HUDEP-2 (cell line): ENCODE results near the gene ADGRG3.

Source experiments
- DNase-seq, 76 experiments: peaks; one replicate each; lab custom pipeline; 2025; ENCODE audit not compliant: unreplicated experiment in 76 of 76; lab: John Stamatoyannopoulos, UW

The ADGRG3 gene

DNA sequence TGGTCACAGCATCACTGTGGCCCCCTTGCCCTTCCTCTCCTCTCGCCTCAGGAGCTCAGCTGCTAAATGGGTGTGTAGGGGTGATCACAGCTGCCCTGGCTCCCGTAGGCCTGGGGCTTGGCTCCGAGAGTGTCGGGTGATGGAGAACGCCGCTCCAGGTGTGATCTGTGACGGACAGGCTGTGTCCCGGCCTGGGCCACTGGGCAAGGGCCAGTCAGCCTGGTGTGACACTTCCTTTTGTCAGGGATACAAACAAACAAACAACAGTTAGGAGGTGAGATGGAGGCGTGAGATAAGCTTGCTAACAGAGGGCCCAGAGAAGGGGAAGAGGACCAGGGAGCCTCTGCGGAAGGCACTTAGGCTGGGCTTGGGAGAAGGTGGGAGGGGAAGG lies 37.7 kb upstream of the ADGRG3 start:
- DNase-seq, result peak in 3 of 76 experiments; percentile 4 to 31 (median 10)

DNA sequence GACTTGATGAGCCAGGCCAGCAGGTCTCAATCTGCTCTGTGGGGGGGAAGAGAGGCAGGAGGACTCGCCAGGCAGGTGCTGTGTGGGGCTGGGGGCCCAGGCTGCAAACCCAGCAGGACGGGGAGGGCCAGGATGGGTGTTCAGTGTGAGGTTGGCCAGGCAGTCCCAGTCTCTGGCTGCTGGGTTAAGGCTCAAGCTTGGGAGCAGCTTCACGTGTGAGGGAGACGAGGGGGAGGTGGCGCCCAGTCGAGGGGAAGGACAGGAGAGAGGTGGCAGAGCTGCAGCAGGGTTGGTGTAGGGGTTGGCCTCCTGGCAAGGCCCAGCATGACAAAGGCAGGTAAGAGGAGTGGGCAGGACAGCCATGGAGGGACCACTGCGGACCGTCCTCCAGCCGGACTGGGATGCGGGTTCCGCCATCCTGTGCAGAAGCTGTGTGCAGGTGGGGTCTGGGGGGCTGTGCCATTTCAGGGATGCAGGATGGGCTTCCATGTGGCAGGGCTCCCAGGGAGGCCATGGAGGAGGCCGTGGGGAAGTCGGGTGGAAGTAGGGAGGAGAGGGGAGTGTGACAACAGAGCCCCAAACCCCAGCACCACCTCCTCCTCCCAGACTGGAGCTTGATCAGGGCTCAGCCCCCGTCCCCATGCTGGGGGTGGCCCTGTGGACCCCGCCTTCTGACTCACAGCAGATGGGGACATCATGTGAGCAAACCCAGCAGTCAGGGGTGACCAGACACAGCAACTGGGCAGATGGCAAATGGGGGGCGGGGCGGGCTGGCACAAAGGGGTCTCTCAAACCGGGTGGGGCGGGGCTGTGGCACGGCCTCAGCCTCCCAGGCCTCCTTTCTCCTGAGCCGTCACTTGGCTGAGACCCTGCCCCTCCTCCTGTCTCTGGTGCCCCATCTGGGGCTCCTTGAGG lies 36.9 kb upstream of the ADGRG3 start:
- peak in 24 of 76 experiments; percentile 2 to 38 (median 20) for DNase-seq

DNA sequence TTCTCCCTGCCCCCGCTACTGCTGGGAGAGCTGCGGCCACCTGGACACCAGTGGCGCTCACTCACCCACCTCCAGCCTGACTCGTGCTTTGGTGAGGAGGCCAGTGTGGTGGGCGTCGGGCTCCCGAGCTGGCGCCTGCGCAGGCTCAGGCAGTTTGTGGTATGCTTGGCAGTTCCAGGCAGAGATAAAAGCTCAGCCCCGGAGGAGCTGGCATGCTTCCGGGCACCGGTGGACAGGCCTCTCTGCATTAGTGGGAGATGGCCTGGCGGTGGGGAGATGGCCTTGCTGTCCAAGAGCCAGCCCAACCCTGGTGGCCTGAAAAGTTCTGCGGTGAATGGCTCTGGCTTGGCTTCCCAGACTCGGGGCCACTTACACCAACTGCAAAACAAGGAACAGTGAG lies 35.5 kb upstream of the ADGRG3 start:
- DNase-seq, result peak in 42 of 76 experiments; percentile 8 to 46 (median 28)

DNA sequence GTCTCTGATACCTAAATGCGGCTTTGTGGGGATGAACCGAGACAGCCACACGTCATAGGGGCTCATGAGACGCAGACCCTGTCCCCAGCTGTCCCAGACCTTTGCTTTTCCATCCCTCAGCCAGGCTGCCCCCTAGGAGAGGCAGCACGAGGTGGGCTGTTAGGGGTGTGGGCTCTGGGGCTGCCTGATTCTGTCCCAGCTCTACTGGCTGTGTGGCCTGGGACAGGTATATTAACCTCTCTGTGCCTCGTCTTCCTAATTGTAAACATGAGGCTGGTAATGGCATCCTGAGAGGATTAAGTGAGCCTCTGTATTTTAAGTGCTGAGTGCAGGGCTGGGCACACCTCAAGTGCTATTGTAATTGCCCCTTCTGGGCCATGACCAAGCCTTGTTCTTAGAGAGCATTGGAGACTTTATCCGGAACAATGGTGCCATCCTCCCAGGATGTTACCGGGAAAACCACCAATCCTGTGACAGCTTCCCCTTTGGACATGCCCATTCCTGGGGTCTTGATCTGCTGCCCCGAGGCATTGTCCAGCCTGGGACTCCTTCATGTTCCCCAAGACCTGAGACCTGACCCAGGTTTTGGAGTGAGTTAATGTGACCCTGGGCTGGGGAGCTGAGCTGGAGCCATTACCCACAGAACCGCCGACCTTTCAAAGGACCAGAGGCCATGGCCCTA lies 34.6 kb upstream of the ADGRG3 start:
- no peak for DNase-seq

DNA sequence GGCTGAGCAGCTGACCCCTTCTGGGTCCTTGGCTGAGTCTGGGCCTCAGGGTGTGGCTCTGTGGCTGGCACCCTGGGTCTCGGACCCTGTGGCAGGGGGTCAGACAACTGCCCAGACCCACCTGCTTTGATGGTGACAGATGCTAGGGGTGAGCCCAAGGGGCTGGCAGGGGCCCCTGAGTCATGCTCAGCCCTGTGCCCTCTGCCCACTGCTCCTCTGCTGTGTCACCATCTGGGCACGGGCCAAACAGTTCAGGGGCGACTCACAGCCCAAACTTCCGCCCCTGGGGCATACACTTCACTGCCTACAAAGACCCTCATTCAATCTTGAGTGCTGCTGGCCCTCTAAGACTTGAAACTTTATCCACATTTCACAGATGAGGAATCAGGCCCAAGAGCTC lies 33.9 kb upstream of the ADGRG3 start:
- DNase-seq, result peak in 3 of 76 experiments; percentile 4 to 17 (median 4)

DNA sequence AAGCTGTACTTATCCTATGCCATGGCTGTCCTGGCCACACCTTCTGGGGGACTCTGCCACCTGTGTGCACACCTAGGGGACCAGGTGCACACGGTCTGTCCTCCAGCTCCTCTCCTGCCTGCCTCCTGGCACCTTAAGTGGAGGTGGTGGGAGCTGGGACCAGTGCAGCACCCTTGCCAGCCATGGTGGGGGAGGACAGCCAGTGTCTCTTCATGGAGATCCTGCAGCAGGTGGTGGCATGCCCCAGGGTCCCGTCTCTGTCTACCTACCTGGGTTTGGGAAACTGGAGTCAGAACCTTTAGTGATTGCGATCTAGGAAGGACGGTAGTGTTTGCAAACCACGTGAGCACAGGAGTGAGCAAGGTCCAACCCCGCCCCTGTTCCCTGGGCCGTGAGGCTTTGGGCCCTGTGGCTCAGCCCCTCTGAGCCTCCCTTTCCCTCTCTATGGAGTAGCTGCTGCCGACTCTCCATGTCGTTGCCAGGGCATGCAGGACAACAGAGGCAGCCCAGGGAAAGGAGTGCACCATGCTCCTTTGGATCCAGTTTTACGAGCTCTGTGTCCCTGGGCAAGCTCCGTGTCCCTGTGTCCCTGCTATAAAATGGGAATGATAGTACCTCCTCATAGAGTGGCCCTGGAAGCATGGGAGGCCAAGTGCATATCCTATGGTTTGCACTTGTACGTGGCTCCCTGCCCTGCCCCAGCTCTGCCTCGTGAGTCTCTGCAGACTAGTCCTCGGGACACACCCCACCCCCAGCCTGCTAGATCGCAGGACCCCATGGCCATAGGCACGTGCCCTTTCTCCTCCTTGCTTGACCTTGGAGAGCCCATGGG lies 32.6 kb upstream of the ADGRG3 start:
- no peak for DNase-seq

DNA sequence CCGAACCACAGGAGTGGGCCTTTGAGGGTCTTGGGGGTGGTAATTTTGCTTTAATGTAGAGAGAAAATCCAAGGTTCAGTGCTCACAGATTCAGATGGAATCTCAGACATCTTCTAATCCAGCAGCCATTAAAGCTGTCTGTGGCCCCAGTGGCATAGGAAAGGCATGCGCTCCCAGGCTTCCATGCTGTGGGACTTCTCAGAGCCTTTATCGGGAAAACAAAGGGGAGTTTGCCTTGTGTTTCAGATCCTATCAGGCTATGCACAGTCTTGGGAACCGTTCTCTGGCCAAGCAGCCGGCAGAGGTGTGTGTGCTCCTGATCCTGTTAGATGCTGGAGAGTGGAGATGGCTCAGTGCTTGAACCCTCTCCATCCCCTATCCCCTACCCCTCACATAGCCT lies 31.9 kb upstream of the ADGRG3 start:
- DNase-seq, result no peak

DNA sequence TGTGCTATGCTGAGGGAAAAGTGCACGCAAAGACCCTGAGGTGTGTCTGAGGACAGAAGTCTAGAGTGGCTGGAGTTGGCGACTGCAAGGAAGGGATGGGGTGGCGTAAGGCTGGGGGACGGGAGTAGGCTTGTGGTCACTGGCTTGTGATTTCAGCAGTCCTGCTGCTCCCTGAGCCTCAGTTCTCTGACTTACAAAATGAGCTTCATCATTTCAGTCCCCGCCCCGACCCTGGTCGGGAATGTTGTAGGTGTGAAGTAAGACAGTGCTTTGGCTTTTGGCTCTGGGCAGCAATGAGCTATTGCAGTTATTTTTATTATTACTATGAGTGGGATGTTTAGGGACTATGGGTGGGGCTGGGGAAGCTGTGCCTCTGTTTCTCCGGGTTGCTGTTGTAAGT lies 31.1 kb upstream of the ADGRG3 start:
- DNase-seq, result no peak

DNA sequence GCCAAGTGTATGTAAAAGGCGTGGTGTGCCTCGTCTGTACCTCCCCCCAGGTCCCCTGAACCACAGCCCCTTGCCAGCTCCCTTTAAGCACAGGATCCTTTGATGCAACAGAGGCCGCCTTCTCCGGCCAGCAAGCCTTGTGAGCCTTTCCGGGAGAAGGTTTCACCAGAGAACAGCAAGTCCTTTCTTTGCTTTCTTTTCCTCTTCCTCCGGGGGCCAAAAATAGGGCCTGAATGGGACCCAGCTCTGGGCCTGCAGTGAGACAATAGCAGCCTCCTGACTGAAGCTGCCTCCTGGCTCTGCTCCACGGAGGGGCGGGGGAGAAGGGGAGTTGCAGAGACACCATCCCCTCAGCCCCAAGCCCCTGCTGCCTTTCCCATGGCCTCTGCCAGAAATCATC lies 30.7 kb upstream of the ADGRG3 start:
- no peak for DNase-seq

DNA sequence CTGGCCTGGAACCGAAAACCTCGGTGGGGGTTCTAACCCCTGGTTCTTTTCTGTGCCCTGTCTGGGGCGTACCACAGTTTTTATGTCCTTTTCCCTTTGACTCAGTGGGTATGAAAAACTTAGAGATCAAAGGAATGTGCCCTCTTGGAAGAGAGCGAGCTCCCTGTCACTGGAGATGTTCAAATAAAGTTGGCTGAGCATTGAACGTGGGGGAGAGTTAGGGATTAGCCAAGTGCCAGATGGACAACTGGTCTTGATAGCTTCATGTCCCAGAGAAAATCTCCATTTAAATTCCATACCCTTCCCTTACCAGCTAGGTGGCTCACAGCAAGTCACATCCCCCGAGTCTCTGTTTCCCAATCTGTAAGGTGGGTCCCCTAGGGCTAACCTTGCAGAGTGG lies 30.1 kb upstream of the ADGRG3 start:
- DNase-seq, result no peak

DNA sequence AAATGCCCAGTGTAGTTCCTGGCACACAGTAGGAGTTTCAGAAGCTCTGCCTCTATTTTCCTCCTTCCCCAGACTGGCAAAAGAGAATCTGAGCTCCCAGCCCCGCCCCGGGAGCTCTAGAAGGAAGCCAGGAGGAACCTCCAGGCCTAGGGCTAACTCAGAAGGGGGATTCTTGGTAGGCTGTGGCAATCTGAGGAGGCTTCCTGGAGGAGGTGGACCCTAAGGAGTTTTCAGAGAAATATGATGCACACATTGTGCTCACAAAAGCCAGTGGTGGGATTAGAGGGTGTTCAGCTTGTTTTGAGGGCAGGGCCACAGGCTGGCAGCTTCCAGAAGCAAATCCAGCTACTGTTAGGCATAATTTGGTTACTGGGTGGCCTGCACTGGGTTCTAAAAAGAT lies 29.7 kb upstream of the ADGRG3 start:
- DNase-seq, result no peak

DNA sequence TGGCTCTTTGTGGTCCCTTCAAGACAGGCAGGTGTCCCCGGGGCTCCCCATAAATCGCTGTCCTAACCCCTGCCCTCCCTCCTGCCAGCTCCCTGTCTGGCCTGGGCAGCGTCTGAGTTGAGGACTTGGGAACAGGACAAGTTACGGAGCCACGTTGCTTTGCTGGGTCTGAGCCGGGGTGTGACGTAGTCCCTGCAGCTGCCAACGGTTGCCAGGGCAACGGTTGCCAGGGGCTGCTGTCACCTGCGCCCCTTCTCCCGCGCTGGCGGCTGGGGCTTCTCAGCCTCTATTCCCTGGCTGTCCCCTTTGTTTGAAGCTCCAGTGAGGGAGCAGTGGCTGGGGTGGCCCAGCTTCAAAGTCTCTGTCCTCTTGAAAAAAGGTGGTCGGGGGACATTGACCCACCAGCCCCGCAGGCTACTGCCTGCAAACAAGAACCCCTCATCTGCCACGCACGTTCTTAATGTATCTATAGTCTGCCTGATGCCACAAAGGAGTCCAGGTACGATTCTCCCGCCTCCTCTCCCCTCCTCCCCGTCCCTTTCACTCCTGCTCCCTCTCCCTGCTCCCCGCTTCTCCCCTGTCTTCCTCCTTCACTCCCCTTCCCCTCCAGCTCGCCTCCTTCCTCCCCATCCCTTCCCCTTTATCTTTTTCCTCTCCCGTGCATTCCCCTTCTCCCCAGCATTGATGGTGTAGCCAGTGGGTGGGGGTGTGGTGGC lies 28.8 kb upstream of the ADGRG3 start:
- DNase-seq, result no peak

DNA sequence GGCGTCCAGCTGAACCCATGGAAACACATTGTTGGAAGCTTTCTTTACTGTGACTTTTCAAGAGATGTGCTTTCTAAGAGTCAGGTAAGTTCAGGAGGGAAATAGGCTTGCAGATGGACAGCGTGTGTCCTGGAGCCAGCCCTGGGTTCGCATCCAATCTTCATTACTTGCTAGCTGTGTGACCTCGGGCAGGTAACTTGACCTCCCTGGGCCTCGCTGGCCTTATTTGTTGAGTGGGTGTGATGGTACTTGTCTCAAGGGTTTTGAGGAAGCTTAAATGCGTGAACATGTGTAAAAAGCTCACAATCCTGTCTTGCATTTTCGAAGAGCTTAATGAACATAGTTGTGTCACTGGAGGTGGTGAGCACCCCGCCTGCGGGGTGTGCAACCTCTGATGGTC lies 27.9 kb upstream of the ADGRG3 start:
- DNase-seq, result no peak

DNA sequence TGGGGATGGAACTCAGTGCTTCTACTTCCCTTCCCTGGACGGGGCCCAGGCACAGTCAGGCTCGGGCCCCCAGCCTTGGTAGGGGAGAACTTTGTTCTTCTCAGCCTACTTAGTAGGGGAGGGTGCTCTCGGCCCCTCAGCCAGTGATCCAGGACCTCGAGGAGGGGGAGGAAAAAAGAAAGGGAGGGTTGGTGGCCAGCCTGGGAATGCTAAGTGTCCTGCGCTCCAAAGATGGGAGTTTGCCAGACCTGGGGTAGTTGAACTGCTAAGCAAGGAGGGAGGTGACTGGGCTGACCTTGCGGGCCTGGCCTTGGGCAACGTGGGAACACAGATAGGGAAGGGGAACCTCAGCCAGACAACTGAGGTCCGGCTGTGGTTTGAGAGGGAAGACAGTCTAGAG lies 27.5 kb upstream of the ADGRG3 start:
- no peak for DNase-seq

DNA sequence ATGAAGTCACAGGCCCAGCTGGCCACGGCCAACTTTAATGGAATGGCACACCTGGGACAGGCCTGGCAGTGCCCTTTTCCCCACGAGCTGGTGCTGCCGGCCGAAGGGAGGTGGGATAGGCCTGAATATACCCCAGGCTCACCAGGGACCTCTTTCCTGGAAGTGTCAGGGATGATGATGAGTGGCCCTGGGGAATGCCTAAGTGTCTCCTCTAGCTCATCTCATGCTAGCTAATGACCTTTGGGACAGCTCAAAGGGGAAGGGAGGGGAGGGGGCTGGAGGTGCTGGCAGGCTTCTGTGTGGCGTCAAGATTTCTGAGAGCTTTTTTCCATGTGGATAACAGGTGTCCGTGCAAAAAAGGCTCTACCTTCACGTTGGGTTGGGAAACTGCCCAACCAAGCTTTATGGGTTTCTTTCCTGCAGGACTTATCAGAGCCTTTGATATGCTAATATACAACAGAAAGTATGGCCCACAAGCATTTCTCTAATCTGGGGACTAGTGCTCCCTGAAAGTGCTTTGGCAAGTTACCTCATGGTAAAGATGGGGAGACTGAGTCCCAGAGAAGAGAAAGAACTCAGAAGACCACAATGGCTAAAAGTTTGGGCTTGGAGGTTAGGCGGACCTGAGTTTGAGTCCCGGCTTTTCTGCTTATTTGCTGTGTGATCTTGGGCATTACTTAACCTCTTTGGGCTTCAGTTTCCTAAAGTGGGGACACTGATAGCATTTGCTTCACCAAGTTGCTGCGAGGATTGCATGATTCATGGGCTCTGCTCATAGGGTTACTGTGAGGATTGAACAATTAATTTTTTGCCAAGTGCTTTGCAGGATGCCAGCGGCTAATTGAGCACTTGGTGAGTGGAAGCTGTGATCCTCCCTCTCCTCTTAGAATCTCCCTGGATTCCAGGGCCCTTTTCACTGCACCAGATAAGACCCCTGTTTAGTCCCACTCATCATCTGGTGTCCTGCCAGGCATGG lies 25.7 kb upstream of the ADGRG3 start:
- no peak for DNase-seq

DNA sequence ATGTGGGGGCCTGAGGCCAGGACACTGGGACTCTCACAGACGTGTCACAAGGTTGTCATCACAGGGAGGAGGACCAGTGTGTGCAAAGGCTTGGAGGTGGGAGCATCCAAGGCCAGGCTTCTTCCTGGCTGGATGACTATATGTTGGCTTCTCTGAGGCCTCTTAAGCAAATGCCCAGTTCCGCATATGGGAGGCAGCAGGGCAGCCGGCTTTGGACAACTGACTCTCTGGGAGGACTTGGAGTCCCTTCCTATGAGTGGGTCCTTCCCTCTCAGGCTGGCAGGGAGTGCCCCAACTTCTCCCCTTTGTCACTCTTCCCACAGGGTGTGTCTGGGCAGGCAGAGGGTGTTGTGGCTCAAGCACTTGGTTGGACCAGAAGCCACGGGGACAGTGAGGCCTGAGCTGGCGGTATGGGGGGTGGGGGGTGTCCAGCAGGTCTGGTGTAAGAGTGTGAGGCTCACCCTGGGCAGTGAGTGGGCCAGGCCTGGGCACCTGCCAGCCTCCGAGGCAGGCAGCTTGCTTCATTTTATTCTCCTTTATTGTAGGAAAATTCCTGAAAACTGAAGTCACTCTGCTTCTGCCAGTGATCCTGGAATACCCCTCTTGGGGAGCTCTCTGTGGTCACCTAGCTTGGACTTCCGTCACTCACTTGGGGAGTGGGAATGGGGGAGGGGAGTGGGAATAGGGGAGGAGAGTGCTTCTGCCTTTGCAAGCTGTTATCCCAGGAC lies 24.8 kb upstream of the ADGRG3 start:
- no peak for DNase-seq

DNA sequence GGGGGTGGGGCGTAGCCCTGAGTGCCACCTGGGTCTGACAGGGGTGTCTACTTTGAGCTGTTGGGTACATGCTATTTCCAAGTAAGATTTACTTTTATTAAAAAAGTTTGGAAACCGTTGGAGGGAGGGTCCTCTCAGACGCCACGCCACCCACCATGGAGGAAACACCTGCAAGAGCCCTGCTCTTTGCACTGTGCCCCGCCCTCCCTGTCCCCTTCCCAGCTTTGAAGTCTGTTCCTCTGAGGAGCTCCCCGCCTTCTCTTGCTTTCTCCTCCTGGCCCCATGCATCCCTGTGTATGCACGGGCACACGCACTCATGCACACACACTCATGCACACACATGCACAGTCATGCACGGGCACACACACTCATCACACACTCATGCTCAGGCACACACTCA lies 24.2 kb upstream of the ADGRG3 start:
- DNase-seq, result no peak

DNA sequence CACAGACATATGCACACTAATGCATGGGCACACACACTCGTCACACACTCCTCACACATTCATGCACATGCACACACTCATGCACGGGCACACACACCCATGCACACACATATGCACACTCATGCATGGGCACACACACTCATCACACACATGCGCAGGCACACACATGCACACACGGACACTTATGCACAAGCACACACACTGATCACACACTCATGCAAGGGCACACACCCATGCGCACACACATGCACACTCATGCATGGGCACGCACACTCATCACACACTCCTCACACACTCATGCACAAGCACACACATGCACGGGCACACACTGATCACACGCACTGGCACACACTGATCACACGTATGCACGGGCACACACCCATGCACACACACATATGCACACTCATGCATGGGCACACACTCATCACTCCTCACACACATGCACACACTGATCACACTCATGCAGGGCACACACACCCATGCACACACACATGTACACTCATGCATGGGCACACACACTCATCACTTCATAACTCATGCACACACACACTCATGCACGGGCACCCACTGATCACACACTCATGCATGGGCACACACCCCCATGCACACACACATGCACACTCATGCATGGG lies 23.6 kb upstream of the ADGRG3 start:
- DNase-seq, result no peak
